PFSK-1 (cell line): Measurements from ENCODE around the gene PSRC1.

Source experiments
- FOXP2 ChIP-seq: optimal IDR thresholded peaks from 2 replicates; pipeline ENCODE3; 2011; ENCODE audit warnings: borderline replicate concordance, control low read depth, inconsistent platforms; ENCODE audit not compliant: insufficient read depth; ENCODE audit errors: extremely low read length, extremely low read depth
- POLR2AphosphoS5 ChIP-seq: IDR thresholded peaks from 2 replicates; pipeline ENCODE4 v1.6.1; 2012; ENCODE audit warnings: low read depth, mild to moderate bottlenecking, control low read depth, low read length, moderate library complexity
- SIN3A ChIP-seq: IDR thresholded peaks from 2 replicates; pipeline ENCODE4 v1.6.1; 2012; ENCODE audit warnings: mild to moderate bottlenecking, low read length, moderate library complexity, borderline replicate concordance; ENCODE audit not compliant: insufficient read depth
- TAF1 ChIP-seq: IDR thresholded peaks from 2 replicates; pipeline ENCODE4 v1.6.1; 2012; ENCODE audit warnings: low read length, control low read depth, borderline replicate concordance; ENCODE audit not compliant: insufficient read depth
- TF ChIP-seq, protein P1 (sequence below), 2 experiments: IDR thresholded peaks; 2 replicates each; pipeline versions ENCODE4 v1.6.1 to v1.8.0; 2011 to 2012; ENCODE audit warnings: low read depth in 2 of 2, low read length in 2 of 2, control low read depth in 1 of 2, inconsistent platforms in 1 of 2, mild to moderate bottlenecking in 1 of 2, moderate library complexity in 1 of 2; ENCODE audit not compliant: insufficient read depth in 1 of 2

PSRC1 gene

GRCh38 chr1:109316506-109316905, 33.6 kb upstream of the PSRC1 start:
- TF ChIP-seq TAF1: no peak
- TF ChIP-seq SIN3A: no peak
- TF ChIP-seq FOXP2: no peak
- TF ChIP-seq, protein P1, sequence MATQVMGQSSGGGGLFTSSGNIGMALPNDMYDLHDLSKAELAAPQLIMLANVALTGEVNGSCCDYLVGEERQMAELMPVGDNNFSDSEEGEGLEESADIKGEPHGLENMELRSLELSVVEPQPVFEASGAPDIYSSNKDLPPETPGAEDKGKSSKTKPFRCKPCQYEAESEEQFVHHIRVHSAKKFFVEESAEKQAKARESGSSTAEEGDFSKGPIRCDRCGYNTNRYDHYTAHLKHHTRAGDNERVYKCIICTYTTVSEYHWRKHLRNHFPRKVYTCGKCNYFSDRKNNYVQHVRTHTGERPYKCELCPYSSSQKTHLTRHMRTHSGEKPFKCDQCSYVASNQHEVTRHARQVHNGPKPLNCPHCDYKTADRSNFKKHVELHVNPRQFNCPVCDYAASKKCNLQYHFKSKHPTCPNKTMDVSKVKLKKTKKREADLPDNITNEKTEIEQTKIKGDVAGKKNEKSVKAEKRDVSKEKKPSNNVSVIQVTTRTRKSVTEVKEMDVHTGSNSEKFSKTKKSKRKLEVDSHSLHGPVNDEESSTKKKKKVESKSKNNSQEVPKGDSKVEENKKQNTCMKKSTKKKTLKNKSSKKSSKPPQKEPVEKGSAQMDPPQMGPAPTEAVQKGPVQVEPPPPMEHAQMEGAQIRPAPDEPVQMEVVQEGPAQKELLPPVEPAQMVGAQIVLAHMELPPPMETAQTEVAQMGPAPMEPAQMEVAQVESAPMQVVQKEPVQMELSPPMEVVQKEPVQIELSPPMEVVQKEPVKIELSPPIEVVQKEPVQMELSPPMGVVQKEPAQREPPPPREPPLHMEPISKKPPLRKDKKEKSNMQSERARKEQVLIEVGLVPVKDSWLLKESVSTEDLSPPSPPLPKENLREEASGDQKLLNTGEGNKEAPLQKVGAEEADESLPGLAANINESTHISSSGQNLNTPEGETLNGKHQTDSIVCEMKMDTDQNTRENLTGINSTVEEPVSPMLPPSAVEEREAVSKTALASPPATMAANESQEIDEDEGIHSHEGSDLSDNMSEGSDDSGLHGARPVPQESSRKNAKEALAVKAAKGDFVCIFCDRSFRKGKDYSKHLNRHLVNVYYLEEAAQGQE (IDR thresholded peaks at IDR 0.05; ENCODE audit: insufficient read depth in 1 of 2, low read depth in 2 of 2, low read length in 2 of 2): no peak
- TF ChIP-seq POLR2AphosphoS5: no peak

DNA sequence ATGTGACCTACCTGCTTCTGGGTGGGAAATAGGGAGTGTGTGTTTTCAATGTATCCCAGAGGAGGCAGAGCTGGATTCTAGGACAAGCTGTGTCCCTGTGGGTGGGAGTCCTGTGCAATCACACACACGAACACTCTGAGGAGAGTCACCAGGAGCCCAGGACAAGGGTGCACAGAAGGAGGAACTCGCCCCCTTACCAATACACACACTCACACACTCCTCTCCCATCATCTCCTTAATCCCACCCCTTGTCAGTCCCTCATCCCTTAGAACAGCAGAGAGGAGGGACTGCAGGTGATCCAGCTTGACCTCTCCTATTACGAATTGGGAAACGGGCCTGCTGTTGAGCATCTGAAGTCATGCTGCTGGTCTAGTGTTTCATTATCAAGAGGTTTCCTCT, 32.3 kb upstream of the PSRC1 start:
- TF ChIP-seq TAF1: no peak
- no peak for TF ChIP-seq FOXP2
- TF ChIP-seq, protein P1 (IDR thresholded peaks at IDR 0.05; ENCODE audit: insufficient read depth in 1 of 2, low read depth in 2 of 2, low read length in 2 of 2): no peak
- no peak for TF ChIP-seq SIN3A
- TF ChIP-seq POLR2AphosphoS5: no peak

GRCh38 chr1:109314795-109315194, 31.9 kb upstream of the PSRC1 start:
- TF ChIP-seq, protein P1 (IDR thresholded peaks at IDR 0.05; ENCODE audit: insufficient read depth in 1 of 2, low read depth in 2 of 2, low read length in 2 of 2): no peak
- TF ChIP-seq TAF1 (no peak), FOXP2 (no peak), POLR2AphosphoS5 (no peak), SIN3A (no peak)

GRCh38 chr1:109312978-109313775, 30.2 kb upstream of the PSRC1 start:
- TF ChIP-seq SIN3A (no peak), TAF1 (no peak), FOXP2 (no peak), POLR2AphosphoS5 (no peak)
- TF ChIP-seq, protein P1 (IDR thresholded peaks at IDR 0.05; ENCODE audit: insufficient read depth in 1 of 2, low read depth in 2 of 2, low read length in 2 of 2): no peak

GRCh38 chr1:109312246-109312645, 29.3 kb upstream of the PSRC1 start:
- TF ChIP-seq FOXP2: no peak
- TF ChIP-seq POLR2AphosphoS5: no peak
- TF ChIP-seq TAF1: no peak
- TF ChIP-seq SIN3A: no peak
- TF ChIP-seq, protein P1 (IDR thresholded peaks at IDR 0.05; ENCODE audit: insufficient read depth in 1 of 2, low read depth in 2 of 2, low read length in 2 of 2): no peak
